HEK293 (cell line): ENCODE measurements around the gene ZNF460.

Experiments
- ATF2 ChIP-seq: fragments of 450-650 bp; formaldehyde crosslinking; IDR thresholded peaks from 2 replicates; pipeline ENCODE4 v1.5.1; 2016; ENCODE audit warnings: missing biosample characterization, missing genetic modification characterization, low read depth
- GLIS1 ChIP-seq: fragments of 450-650 bp; formaldehyde crosslinking; IDR thresholded peaks from 2 replicates; pipeline ENCODE4 v1.5.1; 2016; ENCODE audit warnings: missing biosample characterization, missing genetic modification characterization
- KLF8 ChIP-seq: fragments of 450-650 bp; formaldehyde crosslinking; IDR thresholded peaks from 2 replicates; pipeline ENCODE4 v1.5.1; 2016; ENCODE audit warnings: missing biosample characterization, missing genetic modification characterization
- SP2 ChIP-seq: fragments of 450-650 bp; formaldehyde crosslinking; IDR thresholded peaks from 2 replicates; pipeline ENCODE4 v1.5.1; 2016; ENCODE audit warnings: missing biosample characterization, missing genetic modification characterization
- SP7 ChIP-seq: fragments of 450-650 bp; formaldehyde crosslinking; IDR thresholded peaks from 2 replicates; pipeline ENCODE4 v1.5.1; 2016; ENCODE audit warnings: missing biosample characterization, missing genetic modification characterization
- YY1 ChIP-seq: fragments of 450-650 bp; formaldehyde crosslinking; IDR thresholded peaks from 2 replicates; pipeline ENCODE4 v1.5.1; 2018; ENCODE audit warnings: missing biosample characterization, missing genetic modification characterization
- ZBTB11 ChIP-seq: fragments of 450-650 bp; formaldehyde crosslinking; conservative IDR thresholded peaks from 2 replicates; pipeline ENCODE4 v1.5.1; 2016; ENCODE audit warnings: low read depth, missing biosample characterization, missing genetic modification characterization
- ZBTB26 ChIP-seq: fragments of 450-650 bp; formaldehyde crosslinking; optimal IDR thresholded peaks from 2 replicates; pipeline ENCODE3; 2016; ENCODE audit warnings: missing biosample characterization, mild to moderate bottlenecking, missing genetic modification characterization
- ZBTB48 ChIP-seq: fragments of 450-650 bp; formaldehyde crosslinking; IDR thresholded peaks from 2 replicates; pipeline ENCODE4 v1.5.1; 2016; ENCODE audit warnings: missing biosample characterization, missing genetic modification characterization
- ZBTB49 ChIP-seq: fragments of 450-650 bp; formaldehyde crosslinking; IDR thresholded peaks from 2 replicates; pipeline ENCODE4 v1.5.1; 2016; ENCODE audit warnings: missing biosample characterization, missing genetic modification characterization, low read depth
- ZBTB7A ChIP-seq: fragments of 450-650 bp; formaldehyde crosslinking; IDR thresholded peaks from 2 replicates; pipeline ENCODE4 v1.5.1; 2016; ENCODE audit warnings: low read depth, missing biosample characterization, missing genetic modification characterization
- ZBTB8A ChIP-seq: fragments of 450-650 bp; formaldehyde crosslinking; IDR thresholded peaks from 2 replicates; pipeline ENCODE4 v1.5.1; 2016; ENCODE audit warnings: missing biosample characterization, missing genetic modification characterization
- ZFP37 ChIP-seq: fragments of 450-650 bp; formaldehyde crosslinking; IDR thresholded peaks from 2 replicates; pipeline ENCODE4 v1.5.1; 2016; ENCODE audit warnings: missing biosample characterization, missing genetic modification characterization
- ZFP41 ChIP-seq: fragments of 450-650 bp; formaldehyde crosslinking; IDR thresholded peaks from 2 replicates; pipeline ENCODE4 v1.5.1; 2016; ENCODE audit warnings: missing biosample characterization, missing genetic modification characterization, borderline replicate concordance
- ZNF112 ChIP-seq: fragments of 450-650 bp; formaldehyde crosslinking; IDR thresholded peaks from 2 replicates; pipeline ENCODE4 v1.5.0; 2017; ENCODE audit warnings: missing biosample characterization, missing genetic modification characterization
- ZNF23 ChIP-seq: fragments of 450-650 bp; formaldehyde crosslinking; IDR thresholded peaks from 2 replicates; pipeline ENCODE4 v1.5.1; 2016; ENCODE audit warnings: missing biosample characterization, missing genetic modification characterization, borderline replicate concordance
- ZNF335 ChIP-seq: fragments of 450-650 bp; formaldehyde crosslinking; conservative IDR thresholded peaks from 2 replicates; pipeline ENCODE4 v1.5.1; 2016; ENCODE audit warnings: missing biosample characterization, missing genetic modification characterization
- ZNF391 ChIP-seq: fragments of 450-650 bp; formaldehyde crosslinking; IDR thresholded peaks from 2 replicates; pipeline ENCODE4 v1.5.1; 2016; ENCODE audit warnings: low read depth, missing biosample characterization, missing genetic modification characterization, borderline replicate concordance
- ZNF488 ChIP-seq: fragments of 450-650 bp; formaldehyde crosslinking; IDR thresholded peaks from 2 replicates; pipeline ENCODE4 v1.5.1; 2016; ENCODE audit warnings: missing biosample characterization, missing genetic modification characterization
- ZNF501 ChIP-seq: fragments of 450-650 bp; formaldehyde crosslinking; IDR thresholded peaks from 2 replicates; pipeline ENCODE4 v1.5.1; 2016; ENCODE audit warnings: missing biosample characterization, missing genetic modification characterization
- ZNF571 ChIP-seq: fragments of 450-650 bp; formaldehyde crosslinking; IDR thresholded peaks from 2 replicates; pipeline ENCODE4 v1.5.0; 2017; ENCODE audit warnings: missing biosample characterization, missing genetic modification characterization
- ZNF660 ChIP-seq: fragments of 450-650 bp; IDR thresholded peaks from 2 replicates; pipeline ENCODE4 v1.5.1; 2018; ENCODE audit warnings: missing biosample characterization, mild to moderate bottlenecking, missing genetic modification characterization
- ZNF692 ChIP-seq: fragments of 450-650 bp; formaldehyde crosslinking; IDR thresholded peaks from 2 replicates; pipeline ENCODE4 v1.5.1; 2016; ENCODE audit warnings: missing biosample characterization, missing genetic modification characterization
- ZNF76 ChIP-seq: fragments of 450-650 bp; formaldehyde crosslinking; IDR thresholded peaks from 2 replicates; pipeline ENCODE4; 2016; ENCODE audit warnings: low read depth, missing biosample characterization, missing genetic modification characterization, borderline replicate concordance
- ZNF777 ChIP-seq: fragments of 450-650 bp; formaldehyde crosslinking; IDR thresholded peaks from 2 replicates; pipeline ENCODE4 v1.5.1; 2017; ENCODE audit warnings: missing biosample characterization, missing genetic modification characterization, borderline replicate concordance

ZNF460 gene

GRCh38 chr19:57280165-57280961 is at the start of gene ZNF460 (continued):
- TF ChIP-seq ATF2 (peak; percentile 99), KLF8 (tag by site-specific recombination) (peak; percentile 78), ZNF777 (tag by site-specific recombination) (0 out of 2 replicates have a peak, but pooled peaks have one; percentile 12), ZNF335 (peak; percentile 88), SP2 (tag by site-specific recombination) (peak; percentile 85), ZBTB49 (tag by site-specific recombination) (no peak), YY1 (no peak), GLIS1 (tag by site-specific recombination) (peak; percentile 34), ZFP41 (no peak), ZNF660 (tag by site-specific recombination) (no peak; the same call in 1 of the 2 replicates), ZBTB8A (tag by site-specific recombination) (peak; percentile 86), ZBTB48 (tag by site-specific recombination) (no peak), ZBTB11 (tag by site-specific recombination) (peak; percentile 41), ZNF391 (tag by site-specific recombination) (0 out of 2 replicates have a peak, but pooled peaks have one; percentile 26), ZNF501 (tag by site-specific recombination) (peak; percentile 66), ZNF112 (tag by site-specific recombination) (no peak), ZNF692 (tag by site-specific recombination) (peak; percentile 68; the same call in 1 of the 2 replicates), ZNF23 (0 out of 2 replicates have a peak, but pooled peaks have one; percentile 1), ZNF571 (tag by site-specific recombination) (no peak), ZBTB7A (peak; percentile 60; the same call in 1 of the 2 replicates), ZFP37 (0 out of 2 replicates have a peak, but pooled peaks have one; percentile 16), ZBTB26 (tag by site-specific recombination) (peak; percentile 61), ZNF76 (tag by site-specific recombination) (peak; percentile 86), ZNF488 (tag by site-specific recombination) (no peak), SP7 (tag by site-specific recombination) (peak; percentile 23)
